ENCODE results near the gene AP4E1. TPM values are rescaled to one million over a fixed set of nuclear protein-coding genes. Genes with fewer than 3 reads are reported as not detected.

AP4E1 gene
- total RNA-seq: 10 to 100 TPM in 1 of 2 donors, 1 to 10 TPM in 1; 5.4 to 11.9 TPM

- peak within 1 kb of the TSS; percentile 91 to 93 for H3K27ac ChIP-seq
- H3K27me3 ChIP-seq (replicated peaks; ENCODE audit: insufficient read depth): no peaks in the 10 kb centered on the region
- DNase-seq (ENCODE audit: low spot score): peak; percentile 58
- peaks cover 10% of the 10 kb centered on the region for H3K36me3 ChIP-seq
- peak within 1 kb of the TSS; percentile 97 for H3K4me3 ChIP-seq
- peak; percentile 91 for ATAC-seq (ENCODE audit: insufficient number of reproducible peaks, low FRiP score, low read depth)
- H3K9me3 ChIP-seq: no peaks in the 10 kb centered on the region
- TF ChIP-seq CTCF (IDR thresholded peaks at IDR 0.05): peak; percentile 98
- H3K4me1 ChIP-seq (ENCODE audit: control insufficient read depth in 1 of 2, low read depth in 2 of 2): peaks cover 15 to 17% of the 10 kb centered on the region in 2 donors
Measured at GRCh38 chr15:50908209-50909009, at the start of gene AP4E1. TSS of gene AP4E1 (plus strand) at chr15:50908683. CDS start at chr15:50908779, 96 bp downstream.

GRCh38 chr15:50860824-50861223 lies 47.7 kb upstream of the AP4E1 start:
- no peak overlapping the region for H3K27ac ChIP-seq
- H3K4me1 ChIP-seq (ENCODE audit: control insufficient read depth in 1 of 2, low read depth in 2 of 2): peaks cover 12 to 28% of the 10 kb centered on the region in 2 donors
- ATAC-seq (ENCODE audit: insufficient number of reproducible peaks, low FRiP score, low read depth) (no peak), DNase-seq (ENCODE audit: low spot score) (no peak)
- no peak overlapping the region for H3K4me3 ChIP-seq
- no peak for TF ChIP-seq CTCF (IDR thresholded peaks at IDR 0.05)
- no peaks in the 10 kb centered on the region for H3K9me3 ChIP-seq
- H3K36me3 ChIP-seq: no peaks in the 10 kb centered on the region
- H3K27me3 ChIP-seq (replicated peaks; ENCODE audit: insufficient read depth): no peaks in the 10 kb centered on the region

GRCh38 chr15:50862553-50862952 lies 45.9 kb upstream of the AP4E1 start:
- peaks cover 2 to 15% of the 10 kb centered on the region in 2 donors for H3K4me1 ChIP-seq (ENCODE audit: control insufficient read depth in 1 of 2, low read depth in 2 of 2)
- DNase-seq (ENCODE audit: low spot score) (no peak), ATAC-seq (ENCODE audit: insufficient number of reproducible peaks, low FRiP score, low read depth) (no peak)
- no peaks in the 10 kb centered on the region for H3K27me3 ChIP-seq (replicated peaks; ENCODE audit: insufficient read depth)
- no peak for TF ChIP-seq CTCF (IDR thresholded peaks at IDR 0.05)
- no peaks in the 10 kb centered on the region for H3K36me3 ChIP-seq
- no peak overlapping the region for H3K27ac ChIP-seq
- H3K4me3 ChIP-seq: no peak overlapping the region
- no peaks in the 10 kb centered on the region for H3K9me3 ChIP-seq

DNA sequence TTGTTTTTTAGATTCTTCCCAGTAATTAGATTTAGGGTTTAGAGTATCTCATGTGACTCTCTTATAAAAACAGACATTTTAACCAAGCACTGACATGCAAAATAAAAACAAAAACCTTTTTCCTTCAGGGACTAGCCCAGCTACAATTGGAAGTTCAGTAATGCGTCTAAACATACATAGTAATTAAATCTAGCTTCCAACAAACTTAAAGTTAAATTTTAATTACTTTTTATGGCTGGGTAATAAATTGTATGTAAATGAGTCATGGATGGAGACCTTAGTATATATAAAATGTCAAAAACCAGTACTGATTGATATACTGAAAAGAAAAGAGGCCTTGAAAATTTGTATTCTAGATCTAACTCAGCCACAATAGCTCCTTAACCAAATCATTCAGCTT lies 43.6 kb upstream of the AP4E1 start:
- Histone ChIP-seq H3K27me3 (replicated peaks; ENCODE audit: insufficient read depth) (no peaks in the 10 kb centered on the region), H3K4me1 (ENCODE audit: control insufficient read depth in 1 of 2, low read depth in 2 of 2) (no peaks in the 10 kb centered on the region), H3K4me3 (no peak overlapping the region), H3K36me3 (no peaks in the 10 kb centered on the region), H3K27ac (no peak overlapping the region), H3K9me3 (no peaks in the 10 kb centered on the region)
- ATAC-seq (ENCODE audit: insufficient number of reproducible peaks, low FRiP score, low read depth) (no peak), DNase-seq (ENCODE audit: low spot score) (no peak)
- no peak for TF ChIP-seq CTCF (IDR thresholded peaks at IDR 0.05)

DNA sequence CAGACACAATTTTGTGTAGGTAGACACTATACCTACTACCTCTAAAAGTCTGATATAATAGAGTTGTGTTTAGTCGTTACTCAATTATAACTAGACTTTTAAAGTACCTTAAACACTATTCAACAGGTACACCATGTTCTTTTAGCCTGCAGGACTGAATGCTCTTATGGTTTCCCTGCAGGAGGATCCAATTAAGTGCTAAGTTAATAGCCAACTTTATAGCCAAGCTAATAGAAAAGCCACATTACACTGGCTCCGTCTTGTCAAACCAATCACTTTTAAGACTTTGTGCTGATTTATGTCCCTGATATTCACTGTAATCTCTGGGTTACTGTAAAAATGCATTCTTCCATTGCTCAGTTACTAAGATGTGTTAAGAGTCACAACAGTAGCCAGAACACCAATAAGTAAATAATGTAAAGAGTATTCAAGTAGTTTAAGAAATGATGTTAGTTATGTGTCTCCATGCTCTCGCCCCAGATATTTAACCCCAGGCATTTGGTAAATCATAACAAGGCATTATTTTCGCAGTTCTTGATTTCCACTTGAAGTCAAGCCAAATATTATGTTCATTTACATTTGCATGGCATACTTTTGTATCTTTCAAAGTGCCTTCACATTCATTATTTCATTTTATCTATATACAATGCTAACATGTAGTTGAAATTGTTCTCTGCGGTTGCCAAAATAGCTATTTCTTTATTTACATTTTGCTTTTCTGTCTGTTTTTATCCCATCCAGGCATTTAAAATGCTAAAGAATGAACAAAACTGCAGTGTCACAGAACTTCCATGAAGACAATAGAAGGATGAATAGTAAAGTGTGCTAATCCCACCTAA lies 42.7 kb upstream of the AP4E1 start:
- H3K27ac ChIP-seq: no peak overlapping the region
- no peaks in the 10 kb centered on the region for H3K4me1 ChIP-seq (ENCODE audit: control insufficient read depth in 1 of 2, low read depth in 2 of 2)
- H3K36me3 ChIP-seq: no peaks in the 10 kb centered on the region
- TF ChIP-seq CTCF (IDR thresholded peaks at IDR 0.05): no peak
- ATAC-seq (ENCODE audit: insufficient number of reproducible peaks, low FRiP score, low read depth) (no peak), DNase-seq (ENCODE audit: low spot score) (no peak)
- H3K9me3 ChIP-seq: no peaks in the 10 kb centered on the region
- H3K27me3 ChIP-seq (replicated peaks; ENCODE audit: insufficient read depth): no peaks in the 10 kb centered on the region
- H3K4me3 ChIP-seq: no peak overlapping the region

All from thoracic aorta (tissue), 2 donors.